KMS-11 (cell line): ENCODE measurements around the gene DYNLT5.
A peak's percentile ranks its signal among the peaks of the same experiment; 100 is the strongest.

Source experiments
- H2AFZ ChIP-seq: fragments of 200-600 bp; sonication (generic); 2 replicates; pipeline ENCODE4 v1.6.1; 2016; ENCODE audit warnings: antibody characterized with exemption, mixed run types, low read depth
- H3K27ac ChIP-seq: fragments of 200-600 bp; sonication (generic); 2 replicates; pipeline ENCODE4 v1.6.1; 2016; ENCODE audit warnings: mild to moderate bottlenecking, mixed run types
- H3K27me3 ChIP-seq: fragments of 200-600 bp; sonication (generic); 2 replicates; pipeline ENCODE4 v1.6.1; 2017; ENCODE audit warnings: mild to moderate bottlenecking, low read depth, mixed run types, moderate library complexity; ENCODE audit not compliant: insufficient read depth
- H3K36me3 ChIP-seq: fragments of 200-600 bp; sonication (generic); 2 replicates; pipeline ENCODE4 v1.6.1; 2017; ENCODE audit warnings: mild to moderate bottlenecking, mixed run types; ENCODE audit not compliant: insufficient read depth
- H3K4me1 ChIP-seq: fragments of 200-600 bp; sonication (generic); 2 replicates; pipeline ENCODE4 v1.6.1; 2016; ENCODE audit warnings: mild to moderate bottlenecking, low read depth, mixed run types; ENCODE audit not compliant: poor library complexity, severe bottlenecking
- H3K4me2 ChIP-seq: fragments of 200-600 bp; sonication (generic); 2 replicates; pipeline ENCODE4 v1.7.0; 2016; ENCODE audit warnings: mild to moderate bottlenecking, mixed run types
- H3K4me3 ChIP-seq: fragments of 200-600 bp; sonication (generic); IDR thresholded peaks from 2 replicates; pipeline ENCODE4 v1.6.1; 2017; ENCODE audit warnings: low read depth, low read length, mixed read lengths; ENCODE audit not compliant: insufficient read depth
- H3K79me2 ChIP-seq: fragments of 200-600 bp; sonication (generic); 2 replicates; pipeline ENCODE4 v1.6.1; 2016; ENCODE audit warnings: low read depth, mixed run types; ENCODE audit not compliant: insufficient read depth
- H3K9ac ChIP-seq: fragments of 200-600 bp; sonication (generic); 2 replicates; pipeline ENCODE4 v1.6.1; 2016; ENCODE audit warnings: mild to moderate bottlenecking, mixed run types
- H4K20me1 ChIP-seq: fragments of 200-600 bp; sonication (generic); 2 replicates; pipeline ENCODE4 v1.6.1; 2016; ENCODE audit warnings: mild to moderate bottlenecking, mixed run types; ENCODE audit not compliant: insufficient read depth
- TF ChIP-seq, protein P1 (sequence below): fragments of 200-600 bp; sonication (generic); conservative IDR thresholded peaks from 2 replicates; pipeline ENCODE4 v1.6.1; 2017; ENCODE audit warnings: low read depth, mild to moderate bottlenecking, antibody characterized with exemption, low read length, moderate library complexity, mixed read lengths

The DYNLT5 gene

DNA sequence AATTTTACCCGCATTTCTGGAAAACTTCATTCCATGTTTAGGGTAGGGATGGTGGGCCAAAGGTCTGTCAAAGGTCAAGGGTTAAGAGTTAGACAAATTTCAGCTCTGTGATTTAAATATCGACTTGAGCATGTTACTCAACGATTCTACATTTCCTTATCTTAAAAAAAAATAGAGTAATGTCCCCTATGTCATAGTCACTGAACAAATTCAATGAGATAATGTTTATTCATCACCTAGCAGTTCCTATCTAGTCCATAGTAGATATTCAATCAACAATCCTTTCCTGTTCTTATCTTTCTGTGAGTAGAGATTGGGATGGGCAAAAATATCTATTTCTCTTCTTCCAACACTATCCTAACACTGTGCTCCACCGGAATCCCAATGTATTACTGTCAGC, 1.1 kb upstream of the DYNLT5 start:
- H3K9ac ChIP-seq: no peak overlapping the region
- TF ChIP-seq, protein P1, sequence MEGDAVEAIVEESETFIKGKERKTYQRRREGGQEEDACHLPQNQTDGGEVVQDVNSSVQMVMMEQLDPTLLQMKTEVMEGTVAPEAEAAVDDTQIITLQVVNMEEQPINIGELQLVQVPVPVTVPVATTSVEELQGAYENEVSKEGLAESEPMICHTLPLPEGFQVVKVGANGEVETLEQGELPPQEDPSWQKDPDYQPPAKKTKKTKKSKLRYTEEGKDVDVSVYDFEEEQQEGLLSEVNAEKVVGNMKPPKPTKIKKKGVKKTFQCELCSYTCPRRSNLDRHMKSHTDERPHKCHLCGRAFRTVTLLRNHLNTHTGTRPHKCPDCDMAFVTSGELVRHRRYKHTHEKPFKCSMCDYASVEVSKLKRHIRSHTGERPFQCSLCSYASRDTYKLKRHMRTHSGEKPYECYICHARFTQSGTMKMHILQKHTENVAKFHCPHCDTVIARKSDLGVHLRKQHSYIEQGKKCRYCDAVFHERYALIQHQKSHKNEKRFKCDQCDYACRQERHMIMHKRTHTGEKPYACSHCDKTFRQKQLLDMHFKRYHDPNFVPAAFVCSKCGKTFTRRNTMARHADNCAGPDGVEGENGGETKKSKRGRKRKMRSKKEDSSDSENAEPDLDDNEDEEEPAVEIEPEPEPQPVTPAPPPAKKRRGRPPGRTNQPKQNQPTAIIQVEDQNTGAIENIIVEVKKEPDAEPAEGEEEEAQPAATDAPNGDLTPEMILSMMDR: no peak
- H3K27me3 ChIP-seq: no peaks in the 10 kb centered on the region
- H3K4me2 ChIP-seq: no peak overlapping the region
- H4K20me1 ChIP-seq: no peaks in the 10 kb centered on the region
- H3K36me3 ChIP-seq: no peaks in the 10 kb centered on the region
- no peak overlapping the region for H3K4me3 ChIP-seq
- H3K27ac ChIP-seq: no peak overlapping the region
- no peak overlapping the region for H2AFZ ChIP-seq
- H3K79me2 ChIP-seq: no peaks in the 10 kb centered on the region
- peaks cover 22% of the 10 kb centered on the region for H3K4me1 ChIP-seq

GRCh38 chr1:66752671-66753371, 562 bp downstream of the DYNLT5 start:
- peaks cover 38% of the 10 kb centered on the region for H3K4me1 ChIP-seq
- H3K4me3 ChIP-seq: no peak overlapping the region
- H2AFZ ChIP-seq: no peak overlapping the region
- H3K9ac ChIP-seq: no peak overlapping the region
- no peaks in the 10 kb centered on the region for H3K36me3 ChIP-seq
- no peaks in the 10 kb centered on the region for H3K27me3 ChIP-seq
- H4K20me1 ChIP-seq: no peaks in the 10 kb centered on the region
- TF ChIP-seq, protein P1: no peak
- H3K79me2 ChIP-seq: no peaks in the 10 kb centered on the region
- no peak overlapping the region for H3K4me2 ChIP-seq
- no peak overlapping the region for H3K27ac ChIP-seq

DNA sequence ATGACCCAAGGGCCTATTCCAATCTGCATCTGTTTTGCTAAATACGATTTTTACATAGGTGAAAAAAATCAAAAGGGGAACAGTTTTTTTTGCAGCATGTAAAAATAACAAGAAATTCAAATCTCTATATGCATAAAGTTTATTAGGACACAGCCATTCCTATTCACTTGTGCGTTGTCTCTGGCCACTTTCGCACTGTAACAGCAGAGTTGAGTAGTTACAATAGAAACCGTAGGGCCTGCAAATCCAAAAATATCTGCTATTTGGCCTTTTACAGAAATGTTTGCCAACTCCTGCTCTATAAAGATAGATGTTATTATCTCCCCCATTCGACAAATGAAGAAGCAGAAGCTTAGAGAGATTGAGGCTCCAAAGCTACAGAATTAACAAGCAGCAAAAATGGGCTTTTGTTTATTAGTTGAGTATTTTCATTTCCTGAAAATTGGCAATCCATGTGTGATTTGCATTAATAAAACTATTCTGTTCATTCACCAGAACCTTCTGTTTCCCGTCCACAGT, 5.5 kb downstream of the DYNLT5 start:
- TF ChIP-seq, protein P1: no peak
- no peaks in the 10 kb centered on the region for H3K79me2 ChIP-seq
- peaks cover 84% of the 10 kb centered on the region for H3K4me1 ChIP-seq
- H4K20me1 ChIP-seq: no peaks in the 10 kb centered on the region
- H3K27ac ChIP-seq: peak overlapping the region; percentile 76
- H3K4me3 ChIP-seq: no peak overlapping the region
- no peaks in the 10 kb centered on the region for H3K27me3 ChIP-seq
- H2AFZ ChIP-seq: 0 out of 2 replicates have a peak overlapping the region, but pooled peaks have one; percentile 24
- peak overlapping the region; percentile 74 for H3K4me2 ChIP-seq
- no peaks in the 10 kb centered on the region for H3K36me3 ChIP-seq
- peak overlapping the region; percentile 24; the same call in 1 of the 2 replicates for H3K9ac ChIP-seq

GRCh38 chr1:66758241-66758755, 6.0 kb downstream of the DYNLT5 start:
- Histone ChIP-seq H2AFZ (0 out of 2 replicates have a peak overlapping the region, but pooled peaks have one; percentile 24), H3K27ac (peak overlapping the region; percentile 76)
- TF ChIP-seq, protein P1: no peak

More at GRCh38 chr1:66758241-66758755, 6.0 kb downstream of the DYNLT5 start:
- H4K20me1 ChIP-seq: no peaks in the 10 kb centered on the region
- no peak overlapping the region for H3K4me3 ChIP-seq
- peak overlapping the region; percentile 74 for H3K4me2 ChIP-seq
- H3K9ac ChIP-seq: peak overlapping the region; percentile 24; the same call in 1 of the 2 replicates
- H3K79me2 ChIP-seq: no peaks in the 10 kb centered on the region
- H3K36me3 ChIP-seq: no peaks in the 10 kb centered on the region
- H3K27me3 ChIP-seq: no peaks in the 10 kb centered on the region
- H3K4me1 ChIP-seq: peaks cover 89% of the 10 kb centered on the region
